NCI-H69 (cell line): ENCODE results near the gene CCDC172.

Experiments
- DNase-seq: peaks from one replicate; lab custom pipeline; 2025; lab: John Stamatoyannopoulos, UW

The CCDC172 gene, protein sequence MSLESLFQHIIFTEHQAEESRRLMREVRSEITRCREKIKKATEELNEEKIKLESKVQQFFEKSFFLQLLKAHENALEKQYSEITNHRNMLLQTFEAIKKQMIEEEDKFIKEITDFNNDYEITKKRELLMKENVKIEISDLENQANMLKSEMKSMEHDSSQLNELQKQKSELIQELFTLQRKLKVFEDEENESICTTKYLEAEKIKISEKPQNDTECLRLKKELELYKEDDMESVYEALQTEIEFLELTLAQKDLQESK

DNA sequence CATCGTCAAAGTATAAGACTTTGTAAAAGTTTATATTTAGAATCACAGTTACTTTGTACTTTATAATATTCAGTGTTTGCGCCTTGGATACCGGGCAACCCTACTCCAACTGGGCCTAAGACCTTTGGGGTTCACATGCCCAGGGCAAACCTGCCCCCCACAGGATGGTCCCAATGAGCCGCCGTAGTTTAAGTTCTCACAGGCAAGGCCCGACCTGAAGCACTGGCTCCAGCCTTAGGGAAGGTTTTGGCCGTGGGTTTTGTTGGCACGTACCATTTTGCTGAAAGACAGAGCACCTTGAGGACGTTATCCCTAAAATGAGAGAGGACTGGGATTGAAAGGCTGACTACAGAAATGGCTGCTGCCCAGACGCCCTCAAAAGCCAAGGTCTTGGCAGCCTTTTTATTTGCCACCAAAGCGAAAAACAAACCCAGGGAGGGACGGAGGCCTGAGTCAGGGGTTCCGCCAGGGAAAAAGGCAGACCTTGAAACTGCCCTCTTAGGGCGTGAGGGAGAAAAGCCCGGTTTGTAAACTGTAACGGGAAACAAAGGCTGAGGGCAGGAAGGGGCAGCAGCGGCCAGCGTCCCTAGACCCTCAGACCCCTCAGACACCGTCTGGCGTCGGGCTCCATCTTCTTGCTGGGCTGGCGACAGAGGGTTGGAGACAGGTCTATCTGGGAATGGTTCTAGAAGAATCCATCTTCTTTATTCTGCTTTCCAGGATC lies at the start of gene CCDC172:
Gene CCDC172 (plus strand): TSS at position 222 of the 724 bp plus-strand sequence. CDS start 564 bp downstream, outside the sequence.
- no peak for DNase-seq

DNA sequence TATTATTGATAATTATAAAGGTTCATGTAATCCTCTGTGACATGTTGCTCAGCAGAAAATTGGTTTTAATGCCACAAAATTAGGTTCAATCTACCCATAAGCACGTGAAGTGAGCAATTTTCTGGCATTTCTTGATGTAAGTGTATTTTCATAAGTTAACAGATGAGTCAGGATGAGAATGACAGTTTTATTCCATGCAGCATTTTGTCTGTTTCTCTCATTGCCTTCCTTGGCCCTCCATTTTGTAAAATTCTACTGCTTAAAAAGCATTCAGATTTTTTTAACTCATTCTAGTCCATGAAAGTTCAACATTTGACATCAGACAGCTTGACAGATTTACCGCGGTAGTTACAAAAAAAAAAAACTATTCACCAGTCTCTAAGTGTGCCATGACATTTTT lies 47.3 kb upstream of the CCDC172 start:
- DNase-seq = no peak

DNA sequence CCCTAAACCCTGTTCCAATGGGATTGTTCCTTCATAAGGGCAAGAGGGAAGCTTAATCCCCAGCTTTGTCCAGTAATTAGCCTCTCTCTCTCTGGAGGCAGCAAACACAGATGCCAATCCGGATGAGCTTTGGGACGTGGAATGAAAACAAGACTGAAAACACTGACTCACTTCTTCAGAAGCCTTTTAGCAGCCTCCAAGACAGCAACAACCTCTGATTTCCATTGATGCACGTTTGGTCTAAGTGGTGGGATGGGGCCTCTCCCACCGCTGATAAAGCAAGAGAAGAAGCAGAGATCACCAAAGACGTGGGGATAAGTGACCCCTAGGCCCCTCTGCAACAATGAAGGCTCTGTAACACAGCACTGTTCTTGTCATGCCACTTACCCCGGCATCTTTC lies 45.4 kb upstream of the CCDC172 start:
- no peak for DNase-seq

DNA sequence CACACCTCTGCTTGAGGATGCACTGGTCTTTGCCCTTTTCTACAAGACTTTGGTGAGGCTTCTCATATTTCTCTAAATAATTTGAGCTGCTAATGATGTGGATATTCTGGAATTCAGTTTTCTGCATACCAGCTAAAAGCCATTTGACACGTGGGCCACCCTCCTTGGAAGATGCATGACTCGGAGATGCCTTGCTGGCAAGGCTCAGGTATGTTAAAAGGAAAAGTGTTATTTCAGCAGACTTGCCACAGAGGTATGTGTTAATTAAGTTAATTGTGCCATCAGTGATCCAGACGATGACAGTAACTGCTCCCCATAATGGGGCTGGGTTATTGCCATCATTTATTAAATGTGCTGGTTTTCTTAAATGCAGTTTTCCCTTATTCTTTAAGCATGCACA lies 42.5 kb upstream of the CCDC172 start:
- DNase-seq = no peak

DNA sequence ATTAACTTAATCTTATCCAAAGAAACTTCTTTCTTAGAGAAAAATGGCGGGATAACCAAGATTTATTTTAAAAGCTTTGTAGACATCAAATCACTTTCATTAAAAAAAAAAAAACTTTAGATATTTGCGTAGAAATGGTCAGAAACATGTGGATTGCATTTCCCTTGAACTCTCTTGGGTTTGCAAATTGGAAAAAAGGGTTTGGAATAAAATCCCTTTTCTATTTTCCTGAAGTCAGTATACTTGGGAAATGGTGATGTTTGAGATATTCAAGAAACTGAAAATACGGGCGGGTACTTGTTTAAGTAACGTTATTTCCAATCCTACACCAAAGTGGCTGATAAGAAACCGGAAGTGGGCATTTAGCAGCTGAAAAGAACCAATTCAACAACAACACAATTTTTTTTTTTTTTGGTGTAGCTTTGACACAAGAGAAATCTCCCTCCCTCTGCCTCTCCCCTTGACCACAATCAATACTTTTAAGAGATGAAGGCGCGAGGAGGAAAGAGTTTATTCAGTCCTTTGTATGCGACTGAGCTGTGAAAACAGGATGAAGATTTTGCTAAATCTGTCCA lies 37.5 kb upstream of the CCDC172 start:
- no peak for DNase-seq

DNA sequence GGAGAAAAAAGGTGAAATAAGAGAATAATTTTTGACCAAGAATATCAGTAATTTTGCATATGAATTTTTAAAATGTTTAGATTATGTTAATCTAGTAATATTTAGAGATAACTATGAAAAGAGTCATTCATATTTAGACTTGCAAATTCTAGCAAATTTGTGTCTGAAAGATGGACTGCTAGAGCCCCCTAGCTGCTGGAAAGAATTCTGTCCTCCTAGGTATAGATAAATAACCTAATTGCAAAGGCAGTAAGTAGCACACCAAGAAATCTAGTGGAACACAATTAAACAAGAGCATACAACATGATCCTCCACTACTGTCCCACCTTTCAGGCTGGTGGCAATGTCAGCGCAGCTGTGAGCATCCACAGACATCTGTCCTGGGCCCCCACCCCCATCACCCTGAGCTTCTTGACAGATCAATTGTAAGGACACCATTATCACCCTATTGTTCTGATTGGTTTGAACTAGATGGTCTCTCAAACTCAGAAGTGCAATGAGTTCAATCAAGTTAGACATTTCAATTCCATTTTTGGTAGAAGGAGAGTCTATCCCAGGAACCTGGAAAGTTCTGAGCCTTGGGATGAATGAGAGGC lies 36.2 kb upstream of the CCDC172 start:
- peak; percentile 46 for DNase-seq

DNA sequence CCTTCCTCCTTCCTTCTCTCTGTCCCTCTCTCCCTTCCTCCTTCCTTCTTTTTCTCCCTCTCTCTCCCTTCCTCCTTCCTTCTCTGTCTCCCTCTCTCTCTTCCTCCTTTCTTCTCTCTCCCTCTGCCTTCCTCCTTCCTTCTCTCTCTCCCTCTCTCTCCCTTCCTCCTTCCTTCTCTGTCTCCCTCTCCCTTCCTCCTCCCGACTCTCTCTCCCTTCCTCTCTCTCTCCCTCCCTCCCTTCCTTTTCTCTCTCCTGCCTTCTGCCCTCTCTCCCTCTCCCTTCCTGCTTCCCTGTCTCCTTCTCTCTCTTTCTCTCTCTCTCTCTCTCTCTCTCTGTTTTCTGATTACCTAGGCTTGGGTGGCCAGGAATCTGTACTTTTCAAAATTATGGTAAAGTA lies 34.6 kb upstream of the CCDC172 start:
- no peak for DNase-seq

DNA sequence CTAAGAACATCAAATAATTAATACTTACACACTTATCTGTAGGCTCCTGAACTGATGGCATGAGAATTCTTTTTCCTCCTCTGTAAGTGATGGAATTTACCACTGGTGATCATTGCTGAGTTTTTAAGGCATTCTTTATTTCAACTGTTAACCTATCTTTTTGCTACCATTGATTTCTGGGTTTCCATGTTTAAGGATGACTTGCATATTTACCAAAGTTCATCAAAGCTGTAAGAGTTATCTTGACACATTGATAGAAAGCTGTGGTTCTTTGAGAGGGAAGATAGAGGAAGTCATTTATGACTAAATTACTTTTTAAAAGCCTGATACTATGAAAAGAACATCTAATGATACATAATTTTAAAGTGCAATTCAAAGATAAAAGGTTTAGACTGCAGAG lies 31.8 kb upstream of the CCDC172 start:
- DNase-seq = no peak

DNA sequence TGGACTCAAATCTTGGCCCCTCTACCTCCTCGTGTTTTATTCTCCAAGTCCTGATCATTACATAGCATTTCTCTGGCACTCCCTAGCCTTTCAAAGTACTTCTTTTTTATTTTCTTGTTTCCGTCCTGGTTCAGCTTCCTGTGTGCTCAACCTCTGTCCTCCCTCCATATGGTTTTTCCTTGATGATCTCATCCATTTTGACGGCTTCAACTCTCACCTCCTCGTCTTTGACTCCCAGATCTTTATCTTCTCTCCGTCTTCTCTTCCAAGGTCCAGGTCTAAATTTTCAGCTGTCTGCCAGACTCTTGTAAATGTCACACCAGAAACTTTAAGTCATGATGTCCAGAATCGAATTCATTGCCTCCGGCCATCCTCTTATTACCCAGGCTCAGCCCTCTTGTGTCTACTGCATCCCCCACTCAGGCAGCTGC lies 27.9 kb upstream of the CCDC172 start:
- no peak for DNase-seq

DNA sequence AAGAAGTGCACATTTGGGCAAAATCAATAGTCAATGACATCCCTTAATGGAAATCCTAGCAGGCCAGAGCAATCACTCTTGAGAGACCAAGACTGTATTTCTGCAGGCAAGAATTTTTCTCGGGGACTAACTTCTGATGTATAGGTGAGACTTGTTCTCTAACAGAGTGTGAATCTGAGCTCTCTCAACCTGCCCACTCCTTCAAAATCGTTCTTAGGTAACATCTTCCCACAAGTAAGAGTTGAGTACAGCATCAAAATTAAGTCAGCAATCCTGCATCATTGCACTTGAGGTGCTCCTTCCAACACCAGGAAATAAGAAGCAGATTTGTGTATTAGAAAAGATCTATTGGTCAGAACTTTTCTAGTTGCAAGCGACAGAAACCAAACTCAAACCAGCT lies 25.7 kb upstream of the CCDC172 start:
- no peak for DNase-seq

DNA sequence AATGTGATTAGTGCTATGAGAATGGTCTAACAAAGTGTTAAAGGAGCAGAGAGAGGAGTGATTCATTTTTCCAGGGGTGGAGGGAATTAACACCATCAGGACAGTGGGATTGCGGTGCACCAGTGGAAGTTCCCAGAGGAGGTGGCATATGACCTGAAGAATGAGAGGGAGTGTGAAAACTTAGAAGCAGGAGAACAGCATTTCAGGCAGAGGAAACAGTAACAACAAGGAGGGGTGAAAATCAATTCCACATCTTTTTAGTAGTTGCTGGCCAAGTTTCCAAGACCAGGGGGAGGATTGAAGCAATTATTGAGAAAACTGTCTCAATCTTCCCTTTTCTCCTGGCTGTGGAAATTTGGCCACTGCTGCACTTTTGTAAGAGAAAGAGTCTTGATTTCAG lies 23.7 kb upstream of the CCDC172 start:
- no peak for DNase-seq

DNA sequence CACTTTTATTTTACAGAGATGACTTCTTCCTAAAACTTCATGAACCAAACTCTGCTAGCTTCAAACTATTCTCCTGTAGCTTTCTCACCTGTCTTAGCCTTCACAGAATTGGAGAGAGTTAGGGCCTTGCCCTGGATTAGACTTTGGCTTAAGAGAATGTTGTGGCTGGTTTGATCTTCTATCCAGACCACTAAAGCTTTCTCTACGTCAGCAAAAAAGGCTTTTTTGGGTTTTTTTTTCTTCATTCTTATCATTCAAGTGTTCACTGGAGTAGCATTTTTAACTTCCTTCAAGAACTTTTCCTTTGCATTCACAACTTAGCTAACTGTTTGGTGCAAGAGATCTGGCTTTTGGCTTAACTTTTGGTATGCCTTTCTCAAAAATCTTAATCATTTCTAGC lies 19.3 kb upstream of the CCDC172 start:
- DNase-seq = no peak

DNA sequence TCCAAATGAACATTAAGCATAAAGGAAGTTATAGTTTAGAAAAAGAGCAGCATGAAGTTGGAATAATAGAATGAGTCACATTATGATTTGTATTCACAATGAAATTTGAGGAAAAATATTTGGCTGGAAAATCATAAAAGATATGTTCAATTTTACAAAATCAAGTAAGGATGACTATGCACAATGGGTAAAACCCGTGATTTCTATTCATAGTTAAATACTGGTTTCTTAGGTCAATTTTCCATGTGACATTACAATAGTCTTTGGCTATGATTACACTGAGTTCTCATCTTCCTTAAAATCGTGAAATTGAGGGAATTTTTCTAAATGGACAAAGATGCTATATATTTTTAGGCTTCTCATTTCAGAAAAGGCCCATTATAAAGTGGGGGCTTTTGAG lies 17.4 kb upstream of the CCDC172 start:
- DNase-seq = no peak

DNA sequence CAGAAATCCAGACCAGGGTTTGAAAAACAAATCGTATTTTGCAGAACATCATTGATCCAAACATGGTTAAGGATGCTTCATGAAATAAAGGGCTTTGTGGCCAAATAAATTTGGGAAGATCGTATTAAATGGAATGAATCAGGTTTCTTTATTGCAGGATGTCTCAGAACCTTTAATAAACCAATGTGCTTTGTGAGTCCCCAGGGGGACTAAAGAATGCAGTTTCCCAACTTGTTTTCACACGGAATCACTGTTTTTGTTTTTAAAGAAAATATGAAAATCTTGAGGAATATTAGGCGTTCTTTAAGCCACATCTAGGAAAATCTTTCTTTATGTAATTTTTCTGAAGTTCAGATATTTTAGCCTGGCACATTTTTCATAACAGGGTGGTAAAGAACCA lies 16.8 kb upstream of the CCDC172 start:
- DNase-seq = no peak

DNA sequence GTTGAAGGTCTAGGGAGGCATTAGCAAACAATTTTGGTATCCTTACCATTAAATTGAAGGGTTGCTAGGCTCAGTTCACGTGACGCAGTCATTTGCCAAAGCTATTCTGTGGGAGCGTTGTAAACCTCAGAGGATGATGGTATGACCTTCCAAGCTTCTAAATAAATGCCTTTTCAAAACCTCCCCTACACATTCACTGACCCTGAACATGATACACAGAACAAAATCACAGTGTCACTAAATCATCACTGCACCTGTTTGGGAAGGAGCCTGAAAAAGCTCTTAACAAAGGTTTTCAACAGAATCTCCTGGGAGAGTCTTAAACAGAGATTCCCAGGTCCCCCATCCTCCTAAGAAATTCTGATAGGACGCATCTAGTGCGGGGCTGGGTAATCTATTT lies 13.2 kb upstream of the CCDC172 start:
- DNase-seq = peak; percentile 83

DNA sequence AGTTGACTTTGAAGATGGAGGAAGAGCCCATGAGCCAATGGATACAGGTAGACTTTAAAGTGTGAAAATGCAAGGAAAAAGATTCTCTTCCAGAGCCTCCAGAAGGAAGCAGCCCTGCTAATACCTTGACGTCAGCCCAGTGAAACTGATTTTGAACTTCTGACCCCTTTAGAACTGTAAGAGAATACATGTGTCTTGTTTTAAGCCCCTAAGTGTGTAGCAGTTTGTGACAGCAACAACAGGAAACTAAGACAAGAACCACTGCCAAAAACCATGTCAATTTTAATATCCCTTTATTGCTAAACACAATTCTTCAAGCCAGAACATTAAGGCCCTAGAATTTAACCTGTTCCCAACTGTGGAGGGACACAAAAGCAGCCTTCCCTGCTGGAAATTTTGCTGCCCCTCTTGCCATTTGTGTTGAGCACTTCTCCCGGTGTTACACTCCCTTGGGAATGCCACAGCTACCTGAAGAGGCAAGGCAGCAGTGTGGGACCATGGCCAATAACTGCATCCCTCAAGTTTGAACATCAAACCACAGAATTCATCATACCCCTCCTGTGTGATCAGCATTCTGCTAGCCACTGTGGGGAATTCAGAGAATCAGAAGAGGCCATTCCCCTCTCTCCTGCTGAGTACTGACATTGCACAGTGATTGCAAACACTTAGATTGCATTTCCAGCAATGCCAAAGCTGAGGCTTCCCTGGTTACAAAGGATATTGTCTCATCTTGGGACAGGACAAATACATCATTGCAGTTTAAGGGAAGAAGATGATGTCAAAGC lies 12.3 kb upstream of the CCDC172 start:
- no peak for DNase-seq

DNA sequence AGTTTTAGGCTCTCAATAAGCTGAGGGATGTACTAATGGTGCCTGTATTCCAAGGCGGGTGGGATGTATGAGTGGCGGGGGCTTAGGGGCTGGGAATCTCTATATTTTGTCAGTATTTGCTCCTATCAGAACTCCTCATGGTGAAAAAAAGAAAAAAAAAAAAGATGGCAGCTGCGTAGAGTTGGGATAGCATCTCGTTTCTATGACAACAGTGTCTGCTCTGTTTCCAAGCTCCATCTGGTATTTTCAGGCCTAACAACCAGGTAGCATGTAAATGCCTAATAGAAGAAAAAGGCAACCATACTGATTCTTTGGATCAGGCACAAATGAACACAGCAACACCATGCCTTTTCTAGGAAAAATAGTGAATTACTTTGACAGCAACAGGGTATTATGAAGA lies 11.7 kb upstream of the CCDC172 start:
- DNase-seq = no peak

DNA sequence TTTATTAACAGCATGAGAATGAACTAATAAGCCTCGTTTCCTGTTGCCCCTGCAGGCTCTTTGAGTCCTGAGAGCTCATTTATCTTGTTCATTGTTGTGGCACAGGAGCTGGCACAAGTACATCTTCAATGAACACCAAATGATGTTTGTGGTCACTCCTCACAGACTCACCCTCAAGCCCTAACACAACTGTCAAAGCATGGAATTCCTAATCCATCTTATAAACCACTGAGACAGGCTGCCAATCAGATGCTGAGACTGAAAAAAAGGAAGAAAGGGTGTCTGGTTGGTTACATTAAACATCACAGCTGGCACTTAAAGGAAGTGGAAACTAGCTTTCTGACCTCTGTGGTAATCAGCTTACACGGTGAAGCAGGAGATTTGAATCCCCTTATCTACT lies 7.7 kb upstream of the CCDC172 start:
- DNase-seq = peak; percentile 27

DNA sequence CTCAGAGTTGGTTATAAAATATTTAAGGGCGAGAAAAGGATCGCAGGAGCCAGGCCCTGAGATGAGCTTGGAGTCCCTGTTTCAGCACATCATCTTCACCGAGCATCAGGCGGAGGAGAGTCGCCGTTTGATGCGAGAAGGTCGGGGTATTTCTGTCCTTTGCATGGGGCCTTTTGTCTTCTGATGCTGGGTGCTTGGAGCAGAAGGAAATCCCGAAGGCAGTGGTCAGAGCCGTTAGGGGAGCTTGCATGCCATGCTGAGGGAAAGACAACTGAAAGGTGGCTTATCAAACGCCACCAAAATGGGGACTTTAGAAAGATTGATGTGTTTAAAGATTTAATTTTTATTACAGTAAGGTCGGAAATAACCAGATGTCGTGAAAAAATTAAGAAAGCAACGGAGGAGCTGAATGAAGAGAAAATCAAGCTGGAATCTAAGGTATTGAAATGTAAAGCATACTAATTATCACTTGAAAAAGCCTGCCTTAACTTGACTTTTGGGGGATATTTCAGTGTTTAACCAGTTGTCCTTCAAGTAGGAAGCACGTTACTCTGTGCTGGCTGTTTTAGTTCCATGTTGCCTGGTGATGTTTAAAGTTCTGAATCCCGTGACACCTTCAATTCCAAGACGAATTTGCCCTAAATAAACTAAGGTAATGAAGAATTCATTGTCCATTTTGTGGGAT lies 845 bp downstream of the CCDC172 start:
- no peak for DNase-seq

DNA sequence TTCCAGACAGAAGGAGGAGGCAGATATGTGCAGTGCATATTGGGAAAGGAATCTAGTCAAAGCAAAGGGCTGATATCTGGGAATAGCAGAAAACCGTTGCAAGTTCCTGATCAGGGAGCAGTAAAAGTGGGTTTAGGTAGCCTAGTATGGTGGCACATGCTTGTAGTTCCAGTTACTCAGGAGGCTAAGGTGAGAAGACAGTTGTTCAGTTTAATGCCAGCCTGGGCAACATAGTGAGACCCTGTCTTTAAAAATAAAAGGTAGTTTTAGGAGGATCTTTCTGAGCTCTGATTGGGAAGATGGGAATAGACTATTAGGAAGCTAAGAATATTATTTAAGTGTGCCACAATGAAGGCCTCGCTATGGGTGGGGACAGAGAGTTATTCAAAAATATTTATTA lies 1.7 kb downstream of the CCDC172 start:
- DNase-seq = no peak

DNA sequence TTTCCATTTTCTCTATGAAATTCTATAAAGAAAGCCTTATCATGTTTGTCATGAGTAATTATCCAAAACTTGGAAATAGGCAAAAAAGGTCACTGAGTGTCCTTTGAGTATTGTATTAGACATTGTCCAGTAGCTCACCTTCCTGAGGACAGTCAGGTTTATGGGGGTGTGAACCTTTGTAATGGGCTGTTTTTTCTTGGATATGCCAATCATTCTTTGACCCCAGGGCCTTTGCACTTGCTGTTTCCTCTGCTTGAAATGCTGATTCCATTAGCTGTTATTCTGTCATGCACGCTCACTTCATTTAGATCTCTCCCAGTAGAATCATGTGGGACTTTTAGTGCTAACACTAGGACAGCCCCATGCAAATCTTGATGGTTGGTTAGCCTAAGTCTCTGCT lies 4.9 kb downstream of the CCDC172 start:
- DNase-seq = no peak

DNA sequence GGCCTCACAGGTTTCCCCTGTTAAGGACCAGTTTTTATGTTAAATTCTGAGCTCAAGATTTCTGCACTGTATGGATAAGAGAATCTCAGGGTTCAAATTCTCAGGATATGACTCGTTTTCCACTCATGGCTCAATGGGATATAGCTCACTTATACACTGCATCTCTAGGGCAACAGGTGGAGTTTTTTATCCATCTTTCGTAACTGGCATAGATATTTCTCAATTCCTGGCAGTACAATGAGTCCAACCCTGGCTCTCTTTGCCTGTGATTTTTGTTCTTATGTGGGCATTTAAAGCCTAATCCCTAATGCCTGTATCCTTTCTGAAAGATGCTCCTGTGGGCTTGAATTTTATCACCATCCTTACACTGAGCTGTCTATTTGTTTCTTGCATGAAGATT lies 7.6 kb downstream of the CCDC172 start:
- DNase-seq = no peak
